GM12891 (cell line): ENCODE measurements around the gene CCDC197.

ENCODE experiments used
- DNase-seq: peaks from one replicate; pipeline ENCODE4 v3.0.0; 2011; ENCODE audit warnings: low spot score; ENCODE audit not compliant: insufficient read length
- FAIRE-seq: peaks from 2 replicates; lab custom pipeline; 2011; peaks lifted over from hg19 to GRCh38; lab: Jason Lieb, UNC
- PAX5 ChIP-seq: IDR thresholded peaks from 2 replicates; pipeline ENCODE4 v1.6.1; 2011; ENCODE audit warnings: low read length, moderate library complexity, mild to moderate bottlenecking; ENCODE audit not compliant: insufficient read depth, severe bottlenecking
- POLR2A ChIP-seq: IDR thresholded peaks from 2 replicates; pipeline ENCODE4 v1.6.1; 2011; ENCODE audit warnings: low read depth, low read length, control low read depth
- POLR2AphosphoS5 ChIP-seq: IDR thresholded peaks from 2 replicates; pipeline ENCODE4 v1.6.1; 2011; ENCODE audit warnings: low read depth, low read length, control low read depth
- POU2F2 ChIP-seq: IDR thresholded peaks from 2 replicates; pipeline ENCODE4 v1.6.1; 2011; ENCODE audit warnings: low read depth, mild to moderate bottlenecking, control low read depth, low read length, moderate library complexity
- SPI1 ChIP-seq: IDR thresholded peaks from 2 replicates; pipeline ENCODE4 v1.6.1; 2011; ENCODE audit warnings: low read depth, low read length, control low read depth
- TAF1 ChIP-seq: IDR thresholded peaks from 2 replicates; pipeline ENCODE4 v1.6.1; 2011; ENCODE audit warnings: low read depth, low read length, control low read depth

Gene CCDC197

DNA sequence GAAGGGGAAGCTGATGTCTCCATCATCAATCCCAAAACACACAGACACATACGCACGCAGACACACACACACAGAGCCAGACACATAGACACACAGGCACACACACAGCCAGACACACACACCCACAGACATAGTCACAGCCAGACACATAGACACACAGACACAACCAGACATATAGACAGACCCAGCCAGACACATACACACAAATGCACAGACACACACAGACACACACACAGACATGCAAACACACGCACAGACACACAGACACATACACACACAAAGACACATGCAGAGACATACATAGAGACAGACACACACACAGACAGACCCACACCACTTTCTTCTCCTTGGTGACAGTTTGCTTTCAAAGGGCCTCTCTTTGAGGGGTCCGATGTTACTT is 6.3 kb downstream of the CCDC197 start:
- FAIRE-seq (peak; percentile 74), DNase-seq (no peak)
- TF ChIP-seq PAX5, result no peak
- no peak for TF ChIP-seq POU2F2
- TF ChIP-seq TAF1, result no peak
- TF ChIP-seq POLR2AphosphoS5, result no peak
- no peak for TF ChIP-seq POLR2A
- TF ChIP-seq SPI1, result no peak

DNA sequence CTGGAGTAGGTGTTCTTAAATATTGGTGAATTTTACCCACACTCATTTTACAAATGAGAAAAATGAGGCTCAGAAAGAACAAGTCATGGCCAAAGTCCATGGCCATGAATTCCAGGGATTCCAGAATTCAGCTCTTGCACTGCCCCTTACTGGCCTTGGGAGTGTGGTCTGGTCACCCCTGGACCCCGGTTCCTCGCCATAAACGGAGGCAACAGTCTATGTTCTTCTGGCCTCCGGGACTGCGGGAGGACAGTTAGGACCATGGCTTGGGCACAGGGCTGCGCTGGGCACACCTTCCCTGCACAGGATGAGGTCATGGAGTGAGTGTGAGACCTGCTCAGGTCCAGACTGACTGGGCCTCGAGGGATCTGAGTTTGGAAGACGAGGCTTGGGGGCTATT is 6.9 kb downstream of the CCDC197 start:
- DNase-seq (no peak), FAIRE-seq (no peak)
- TF ChIP-seq POLR2A (no peak), PAX5 (no peak), SPI1 (no peak), POLR2AphosphoS5 (no peak), TAF1 (no peak), POU2F2 (no peak)

- DNase-seq, result no peak
- TF ChIP-seq TAF1 (no peak), POLR2AphosphoS5 (no peak), SPI1 (no peak), POLR2A (no peak), POU2F2 (no peak), PAX5 (no peak)
- no peak for FAIRE-seq
Measured at GRCh38 chr14:94005324-94006073, 8.4 kb downstream of the CCDC197 start.

- DNase-seq, result no peak
- no peak for FAIRE-seq
- TF ChIP-seq PAX5 (no peak), POU2F2 (no peak), TAF1 (no peak), POLR2A (no peak), POLR2AphosphoS5 (no peak), SPI1 (no peak)
Measured at GRCh38 chr14:94008234-94008633, 11.1 kb downstream of the CCDC197 start.

DNA sequence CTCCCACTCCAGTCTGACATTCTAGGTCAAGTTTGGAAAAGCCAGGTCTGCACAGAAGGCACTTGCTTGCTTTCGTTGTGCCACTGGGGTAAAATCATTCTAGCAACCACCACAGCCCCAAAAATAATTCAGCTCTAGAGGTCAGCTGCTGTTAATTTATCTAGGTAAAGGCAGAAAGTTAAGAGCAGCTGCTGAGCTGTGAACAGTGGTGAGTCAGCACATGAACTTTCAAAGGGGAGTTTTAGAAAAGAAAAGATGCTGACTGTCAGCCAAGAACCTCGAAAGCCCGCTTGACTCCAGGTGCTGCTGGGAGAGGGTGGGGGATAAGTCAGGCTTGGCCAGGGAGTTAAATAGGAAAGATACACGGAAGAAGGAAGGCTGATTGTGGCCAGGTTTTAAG is 12.7 kb downstream of the CCDC197 start:
- FAIRE-seq (no peak), DNase-seq (no peak)
- TF ChIP-seq PAX5 (no peak), SPI1 (no peak), TAF1 (no peak), POLR2AphosphoS5 (no peak), POU2F2 (no peak), POLR2A (no peak)

GRCh38 chr14:94010625-94011024 is 13.5 kb downstream of the CCDC197 start:
- DNase-seq (no peak), FAIRE-seq (no peak)
- TF ChIP-seq SPI1, result no peak
- no peak for TF ChIP-seq POLR2A
- TF ChIP-seq POU2F2, result no peak
- no peak for TF ChIP-seq TAF1
- no peak for TF ChIP-seq PAX5
- no peak for TF ChIP-seq POLR2AphosphoS5

DNA sequence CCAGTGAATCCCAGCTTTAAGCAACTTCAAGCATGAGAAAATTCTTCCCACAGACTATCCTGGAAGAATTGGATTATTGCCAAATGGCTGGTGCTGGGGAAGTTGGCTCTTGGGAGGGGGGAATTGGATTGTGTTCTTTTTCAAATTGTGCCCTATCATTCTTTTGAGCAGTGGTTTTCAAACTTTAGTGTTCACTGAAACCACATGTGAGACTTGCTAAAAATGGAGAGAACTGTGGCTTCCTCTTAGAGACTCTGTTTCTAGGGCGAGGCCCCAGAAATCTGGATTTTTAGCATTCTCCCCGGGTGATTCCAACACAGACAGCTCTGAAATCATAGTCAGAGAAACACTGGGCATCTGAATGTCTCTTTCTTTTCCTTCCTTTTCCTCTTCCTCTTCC is 14.7 kb downstream of the CCDC197 start:
- FAIRE-seq, result peak; percentile 62
- no peak for TF ChIP-seq POLR2AphosphoS5
- no peak for TF ChIP-seq TAF1
- TF ChIP-seq SPI1, result peak; percentile 34; the same call in 1 of the 2 replicates
- TF ChIP-seq POU2F2, result no peak
- no peak for DNase-seq

DNA sequence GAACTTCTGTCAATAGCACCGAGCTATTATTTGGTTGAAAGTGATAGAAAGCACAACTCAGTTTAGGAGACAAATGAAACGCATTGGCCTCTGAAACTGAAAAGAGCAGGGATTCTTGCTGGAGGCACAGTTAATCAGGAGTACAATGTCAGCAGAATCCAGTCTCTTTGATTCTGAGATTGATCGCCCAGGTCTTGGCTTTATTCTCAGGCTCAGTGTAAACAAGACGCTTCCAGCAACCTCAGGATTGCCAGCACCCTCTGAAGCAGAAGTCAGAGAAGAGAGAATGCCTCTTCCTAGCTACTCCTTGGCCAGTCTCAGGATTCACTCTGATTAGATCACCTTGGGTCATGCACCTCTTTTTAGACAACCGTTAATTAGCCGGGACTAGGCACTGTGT is 17.3 kb downstream of the CCDC197 start:
- FAIRE-seq, result no peak
- TF ChIP-seq POU2F2, result no peak
- TF ChIP-seq PAX5, result no peak
- TF ChIP-seq POLR2AphosphoS5, result no peak
- TF ChIP-seq SPI1, result no peak
- no peak for TF ChIP-seq TAF1
- no peak for TF ChIP-seq POLR2A
- no peak for DNase-seq

DNA sequence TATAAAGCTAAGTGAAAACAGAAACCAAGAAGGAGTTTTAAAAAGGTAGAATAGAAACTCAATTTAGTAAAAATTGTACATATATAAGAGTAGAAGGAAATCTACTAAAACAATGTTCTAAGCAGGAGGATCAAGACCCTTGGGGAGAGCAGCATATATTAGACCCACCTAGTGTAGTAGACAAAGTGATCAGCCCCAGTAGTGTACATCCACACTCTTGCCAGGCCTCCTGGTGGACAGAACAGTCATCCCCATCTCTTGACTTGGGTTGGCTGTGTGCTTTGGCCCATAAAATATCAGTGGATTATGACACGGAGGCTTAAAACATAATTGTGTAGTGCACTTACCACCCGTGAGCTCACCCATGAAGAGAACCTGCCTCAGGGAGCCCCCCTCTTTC is 18.1 kb downstream of the CCDC197 start:
- FAIRE-seq (no peak), DNase-seq (no peak)
- TF ChIP-seq POU2F2 (no peak), SPI1 (no peak), POLR2A (no peak), PAX5 (no peak), TAF1 (no peak), POLR2AphosphoS5 (no peak)

DNA sequence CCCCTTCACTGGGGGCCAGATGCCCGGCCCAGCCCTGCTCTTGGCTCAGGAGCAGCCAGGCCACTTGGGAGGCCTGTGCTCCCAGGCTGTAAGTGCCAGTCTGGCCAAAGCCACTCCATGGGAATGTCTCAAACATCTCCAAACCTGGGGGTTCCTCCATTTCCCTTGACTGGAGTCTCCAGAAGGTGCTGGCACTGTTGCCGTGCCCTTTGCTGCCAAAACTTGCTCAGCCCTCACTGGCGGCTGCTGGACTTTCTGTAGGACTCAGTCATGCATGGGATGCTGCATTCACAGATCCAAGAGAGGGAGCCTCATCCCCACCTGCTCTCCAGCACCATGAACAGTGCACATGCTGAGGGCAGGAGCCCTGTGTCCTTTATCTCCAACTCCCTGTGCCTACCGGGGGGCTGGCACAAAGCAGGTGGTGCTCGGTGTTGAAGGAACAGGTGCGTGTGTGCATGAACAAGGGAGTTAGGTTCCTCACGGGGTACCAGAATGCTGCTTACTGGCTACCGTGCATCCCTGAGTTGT is 19.4 kb downstream of the CCDC197 start:
- FAIRE-seq (no peak), DNase-seq (no peak)
- no peak for TF ChIP-seq POLR2AphosphoS5
- TF ChIP-seq POLR2A, result no peak
- TF ChIP-seq TAF1, result no peak
